Measurements from ENCODE around the gene CPSF7.

DNA sequence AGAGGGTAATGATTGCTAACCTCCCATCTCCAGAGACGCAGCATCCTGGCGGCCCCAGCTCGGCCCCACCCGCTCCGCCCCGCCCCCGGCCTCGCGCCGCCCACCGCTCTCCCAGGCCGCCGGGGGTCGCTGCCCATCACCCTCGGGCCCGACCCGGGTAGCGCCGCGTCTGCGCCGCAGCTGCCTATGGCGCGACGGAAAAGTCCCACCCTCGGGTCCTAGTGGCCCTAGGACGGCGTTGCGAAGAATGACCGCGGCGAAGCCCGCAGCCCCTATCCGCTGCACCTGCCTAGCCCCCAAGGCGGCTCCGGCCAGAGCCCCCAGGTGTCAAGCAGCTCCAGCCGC, 457 bp downstream of the CPSF7 start:
- TF ChIP-seq EZH2 (IDR thresholded peaks at IDR 0.05; ENCODE audit: insufficient read depth, poor library complexity, severe bottlenecking) (no peak), EZH2phosphoT487 (IDR thresholded peaks at IDR 0.05; ENCODE audit: insufficient read depth, low read depth) (no peak)
